Small intestine (tissue), 7 donors: ENCODE measurements around the gene TSPAN10. TPM values are rescaled to one million over a fixed set of nuclear protein-coding genes. Genes with fewer than 3 reads are reported as not detected.
A peak's percentile ranks its signal among the peaks of the same experiment; 100 is the strongest.

Experiments
- DNase-seq, 2 donors: peaks; one replicate each; pipeline versions ENCODE4 v3.0.0 to v3.0.0-alpha.2; 2013
- FAIRE-seq: peaks from 2 replicates; lab custom pipeline; 2012; peaks lifted over from hg19 to GRCh38; lab: Jason Lieb, UNC
- H3K27ac ChIP-seq, 3 donors: one replicate each; pipeline ENCODE4 v1.5.1; 2013; ENCODE audit warnings: low read length in 2 of 3, mild to moderate bottlenecking in 2 of 3, control low read depth in 1 of 3, inconsistent platforms in 1 of 3, low read depth in 1 of 3, moderate library complexity in 1 of 3
- H3K27me3 ChIP-seq, 3 donors: one replicate each; pipeline ENCODE4 v1.6.1; 2013; ENCODE audit warnings: low read length in 3 of 3, inconsistent platforms in 1 of 3; ENCODE audit not compliant: control insufficient read depth in 3 of 3, insufficient read depth in 3 of 3
- H3K36me3 ChIP-seq, 3 donors: one replicate each; pipeline ENCODE4 v1.6.1; 2013; ENCODE audit warnings: low read length in 3 of 3, inconsistent platforms in 1 of 3, low read depth in 1 of 3, mild to moderate bottlenecking in 1 of 3, moderate library complexity in 1 of 3; ENCODE audit not compliant: control insufficient read depth in 3 of 3, insufficient read depth in 2 of 3
- H3K4me1 ChIP-seq, 3 donors: one replicate each; pipeline ENCODE4 v1.6.1; 2013; ENCODE audit warnings: low read length in 2 of 3, inconsistent platforms in 1 of 3, low read depth in 1 of 3, mild to moderate bottlenecking in 1 of 3, moderate library complexity in 1 of 3; ENCODE audit not compliant: control insufficient read depth in 3 of 3, insufficient read depth in 2 of 3
- H3K4me3 ChIP-seq, 3 donors: one replicate each; pipeline ENCODE4 v1.5.1; 2013; ENCODE audit warnings: low read length in 3 of 3, control low read depth in 1 of 3, inconsistent platforms in 1 of 3, low read depth in 1 of 3, mild to moderate bottlenecking in 1 of 3, moderate library complexity in 1 of 3
- H3K9me3 ChIP-seq, 2 donors: one replicate each; pipeline ENCODE4 v1.6.1; 2013; ENCODE audit warnings: low read depth in 1 of 2, low read length in 1 of 2; ENCODE audit not compliant: control insufficient read depth in 2 of 2, insufficient read depth in 1 of 2
- WGBS, 3 donors: extraction: QIAGEN DNeasy Blood & Tissue Kit; methylation state at CpG; one replicate each; pipeline ENCODE4 v1.1.7; 2013; 5-methylcytosine and 5-hydroxymethylcytosine counted together
- polyA plus RNA-seq, 4 donors: library from polyadenylated mRNA; stranded (reverse) in 3 of 4; unstranded in 1 of 4; fragments of 200-250 nt in 3 of 4; fragments of 120-200 nt in 1 of 4; gene quantifications; one replicate each; pipeline versions ENCODE4 v1.2.1 to v1.2.3, GENCODE V29; 2013
- donor health status: healthy with polysubstance abuse.
- donor health status: control.
- donor health status: control.
- donor health status: Bipolar disorder and iron deficiency.
- donor health status: healthy.

TSPAN10 gene
- polyA plus RNA-seq, 4 donors, result 0.40 to 1.1 TPM; not detected in 2

GRCh38 chr17:81603846-81604610 lies 33.0 kb upstream of the TSPAN10 start:
- WGBS, 3 donors, result 87 to 93% (median 91%) methylated on average over 11 of the region's 11 CpGs
- no peaks in the 10 kb centered on the region for H3K4me1 ChIP-seq
- H3K9me3 ChIP-seq, result no peaks in the 10 kb centered on the region
- H3K27me3 ChIP-seq, result no peaks in the 10 kb centered on the region
- DNase-seq (no peak), FAIRE-seq (no peak)
- H3K36me3 ChIP-seq, result peaks cover 18 to 81% (median 21%) of the 10 kb centered on the region in 3 donors
- no peak overlapping the region for H3K27ac ChIP-seq
- no peak overlapping the region for H3K4me3 ChIP-seq

- DNase-seq (no peak), FAIRE-seq (no peak)
- Histone ChIP-seq H3K9me3 (no peaks in the 10 kb centered on the region), H3K36me3 (peaks cover 18 to 84% (median 25%) of the 10 kb centered on the region in 3 donors), H3K27ac (no peak overlapping the region), H3K4me1 (peaks cover 0 to 11% (median 0%) of the 10 kb centered on the region in 3 donors), H3K27me3 (no peaks in the 10 kb centered on the region), H3K4me3 (no peak overlapping the region)
- 76 to 85% (median 81%) methylated on average over 6 of the region's 6 CpGs for WGBS, 3 donors
These were observed 29.6 kb upstream of the TSPAN10 start for GRCh38 chr17:81607431-81607830.

GRCh38 chr17:81608082-81608481 lies 28.9 kb upstream of the TSPAN10 start:
- H3K4me1 ChIP-seq, result peaks cover 0 to 11% (median 0%) of the 10 kb centered on the region in 3 donors
- H3K27ac ChIP-seq, result no peak overlapping the region
- H3K36me3 ChIP-seq, result peaks cover 18 to 81% (median 28%) of the 10 kb centered on the region in 3 donors
- no peak overlapping the region for H3K4me3 ChIP-seq
- FAIRE-seq (no peak), DNase-seq (no peak)
- H3K9me3 ChIP-seq, result no peaks in the 10 kb centered on the region
- WGBS, 3 donors, result 97 to 99% (median 98%) methylated on average over 4 of the region's 4 CpGs
- H3K27me3 ChIP-seq, result no peaks in the 10 kb centered on the region

- Histone ChIP-seq H3K27ac (no peak overlapping the region), H3K4me3 (no peak overlapping the region), H3K36me3 (peaks cover 18 to 83% (median 31%) of the 10 kb centered on the region in 3 donors), H3K4me1 (peaks cover 0 to 11% (median 0%) of the 10 kb centered on the region in 3 donors), H3K27me3 (no peaks in the 10 kb centered on the region), H3K9me3 (no peaks in the 10 kb centered on the region)
- no peak for DNase-seq
- WGBS, 3 donors, result 91 to 96% (median 93%) methylated on average over 13 of the region's 13 CpGs
- FAIRE-seq, result no peak
These were observed 28.4 kb upstream of the TSPAN10 start for GRCh38 chr17:81608605-81609004.

DNA sequence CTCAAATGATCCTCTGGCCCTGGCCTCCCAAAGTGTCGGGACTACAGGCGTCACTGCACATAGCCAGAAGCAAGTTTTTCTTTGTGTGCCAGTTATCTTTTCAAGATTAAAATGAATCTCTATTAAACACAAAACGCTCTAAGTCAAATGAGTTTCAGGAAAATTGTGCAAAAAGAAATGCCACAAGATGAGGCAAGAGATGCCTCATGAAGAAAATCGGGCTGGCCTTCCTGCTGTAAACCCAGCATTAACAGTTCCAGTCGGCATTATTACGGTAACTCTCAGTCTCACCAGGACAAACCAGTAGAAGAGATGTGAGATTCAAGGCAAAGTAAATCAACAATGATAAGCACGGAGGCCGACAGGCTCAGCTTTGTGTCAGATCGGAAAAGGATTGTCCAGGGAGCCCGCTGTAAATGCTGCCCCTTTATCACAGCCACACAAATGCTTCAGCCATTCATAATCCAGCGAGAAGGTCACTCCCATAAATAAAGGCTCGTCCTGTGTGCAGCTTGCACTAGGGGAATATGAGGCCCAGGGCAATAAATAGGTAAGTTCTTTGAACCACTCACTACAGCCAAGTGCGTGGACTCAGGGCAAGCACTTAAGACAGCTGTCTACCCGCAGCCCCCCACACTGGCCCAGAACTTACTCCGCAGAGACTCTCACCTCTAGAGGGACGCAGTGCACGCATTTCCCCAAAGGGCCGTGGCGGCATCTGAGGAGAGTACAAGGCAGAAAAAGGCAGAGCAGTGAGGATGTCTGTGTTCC lies 27.3 kb upstream of the TSPAN10 start:
- no peak overlapping the region for H3K4me3 ChIP-seq
- 91 to 92% (median 92%) methylated on average over 19 of the region's 19 CpGs for WGBS, 3 donors
- no peaks in the 10 kb centered on the region for H3K27me3 ChIP-seq
- FAIRE-seq (no peak), DNase-seq (peak in 1 of 2 donors; percentile 65)
- H3K4me1 ChIP-seq, result peaks cover 0 to 11% (median 0%) of the 10 kb centered on the region in 3 donors
- H3K27ac ChIP-seq, result no peak overlapping the region
- no peaks in the 10 kb centered on the region for H3K9me3 ChIP-seq
- peaks cover 21 to 84% (median 25%) of the 10 kb centered on the region in 3 donors for H3K36me3 ChIP-seq

DNA sequence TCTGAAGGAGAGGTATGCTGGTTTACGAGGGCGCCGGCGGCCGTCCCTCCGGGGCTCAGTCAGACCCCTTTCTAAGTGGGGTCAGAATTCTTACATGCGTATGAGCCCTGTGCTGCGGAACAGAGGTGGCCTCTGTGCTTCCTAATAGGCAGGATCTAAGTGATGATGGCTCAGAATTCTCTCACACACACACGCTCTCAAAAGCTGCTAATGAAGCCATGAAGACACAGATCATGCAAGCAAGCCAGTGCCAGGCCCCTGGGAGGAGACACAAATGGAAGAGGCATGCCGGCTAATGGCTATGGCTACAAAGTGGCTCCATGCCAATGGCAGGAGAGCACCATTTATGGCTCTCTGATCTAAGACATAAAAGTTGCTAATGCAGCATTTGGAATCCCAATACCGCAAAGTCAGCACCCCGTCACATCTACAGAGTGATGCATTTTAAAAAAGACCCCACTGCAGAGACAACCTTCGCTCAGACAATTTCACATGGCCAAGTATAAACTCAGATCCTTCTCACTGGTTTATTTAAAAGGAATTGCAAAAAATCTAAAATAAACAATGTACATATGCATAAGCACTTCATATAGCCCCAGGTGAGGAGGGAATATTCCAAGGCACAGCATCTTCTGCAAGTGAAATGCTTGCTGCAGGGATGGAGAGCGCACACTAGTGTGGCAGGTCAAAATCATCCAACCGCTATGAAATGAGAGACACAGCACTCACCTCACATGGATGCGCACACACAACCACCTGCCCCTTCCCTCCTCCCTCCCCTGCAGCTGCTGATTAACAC lies 24.6 kb upstream of the TSPAN10 start:
- no peaks in the 10 kb centered on the region for H3K27me3 ChIP-seq
- FAIRE-seq (no peak), DNase-seq (no peak)
- H3K9me3 ChIP-seq, result peaks cover 0 to 7% of the 10 kb centered on the region in 2 donors
- peaks cover 15 to 84% (median 20%) of the 10 kb centered on the region in 3 donors for H3K36me3 ChIP-seq
- 87 to 89% (median 88%) methylated on average over 16 of the region's 16 CpGs for WGBS, 3 donors
- peaks cover 0 to 11% (median 0%) of the 10 kb centered on the region in 3 donors for H3K4me1 ChIP-seq
- no peak overlapping the region for H3K27ac ChIP-seq
- H3K4me3 ChIP-seq, result no peak overlapping the region

GRCh38 chr17:81615401-81615930 lies 21.5 kb upstream of the TSPAN10 start:
- 91 to 97% (median 92%) methylated on average over 4 of the region's 4 CpGs for WGBS, 3 donors
- Histone ChIP-seq H3K27me3 (no peaks in the 10 kb centered on the region), H3K4me3 (no peak overlapping the region), H3K4me1 (no peaks in the 10 kb centered on the region), H3K36me3 (peaks cover 8 to 73% (median 13%) of the 10 kb centered on the region in 3 donors), H3K27ac (no peak overlapping the region), H3K9me3 (peaks cover 0 to 8% of the 10 kb centered on the region in 2 donors)
- DNase-seq (no peak), FAIRE-seq (no peak)
